GM18526 (cell line): ENCODE measurements around the gene FADS1.
A peak's percentile ranks its signal among the peaks of the same experiment; 100 is the strongest.

Experiments used
- POLR2A ChIP-seq: IDR thresholded peaks from 3 replicates; pipeline ENCODE4 v1.6.1; 2011; ENCODE audit not compliant: insufficient read length; ENCODE audit errors: extremely low read depth

Gene FADS1

DNA sequence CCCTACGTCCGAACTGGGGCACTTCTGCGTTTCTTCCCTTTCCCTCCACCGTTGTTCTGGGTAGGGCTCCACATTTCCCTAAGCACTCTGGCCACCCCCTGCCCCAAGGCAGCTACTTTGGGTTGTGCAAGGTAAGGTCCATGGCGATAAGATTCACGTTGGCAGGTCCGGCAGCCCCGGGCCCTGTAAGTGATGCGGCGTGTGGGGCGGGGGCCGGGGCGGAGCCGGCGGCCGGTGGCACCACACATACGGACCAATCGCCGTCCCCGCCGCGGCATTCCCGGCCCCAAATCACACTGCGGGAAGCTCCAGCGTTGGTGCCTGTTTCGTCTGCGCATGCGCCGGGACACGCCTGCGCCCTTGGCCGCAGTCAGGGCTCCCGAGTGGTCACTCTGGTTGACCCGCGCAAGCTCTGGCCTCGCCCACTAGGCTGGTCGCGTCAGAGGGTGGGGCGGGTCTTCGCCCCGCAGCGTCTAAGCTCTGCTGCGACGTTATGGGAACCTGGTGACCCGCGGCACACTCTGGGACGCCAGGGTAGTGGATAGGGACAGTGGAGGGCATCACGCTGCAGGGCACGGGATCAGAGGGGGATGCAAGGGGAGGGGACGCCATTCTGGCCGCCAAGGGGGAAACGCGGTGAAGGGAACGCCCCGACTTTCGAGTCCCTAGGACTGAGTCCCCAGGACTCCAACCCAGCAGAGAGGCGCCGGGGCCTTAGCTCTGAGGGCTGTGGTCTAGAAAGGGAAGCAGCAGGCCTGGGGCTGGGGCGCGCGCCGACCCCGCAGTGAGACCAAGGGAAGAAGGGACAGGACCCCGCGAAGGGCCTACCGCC lies 1.6 kb downstream of the FADS1 start:
- peak; percentile 78 for TF ChIP-seq POLR2A

DNA sequence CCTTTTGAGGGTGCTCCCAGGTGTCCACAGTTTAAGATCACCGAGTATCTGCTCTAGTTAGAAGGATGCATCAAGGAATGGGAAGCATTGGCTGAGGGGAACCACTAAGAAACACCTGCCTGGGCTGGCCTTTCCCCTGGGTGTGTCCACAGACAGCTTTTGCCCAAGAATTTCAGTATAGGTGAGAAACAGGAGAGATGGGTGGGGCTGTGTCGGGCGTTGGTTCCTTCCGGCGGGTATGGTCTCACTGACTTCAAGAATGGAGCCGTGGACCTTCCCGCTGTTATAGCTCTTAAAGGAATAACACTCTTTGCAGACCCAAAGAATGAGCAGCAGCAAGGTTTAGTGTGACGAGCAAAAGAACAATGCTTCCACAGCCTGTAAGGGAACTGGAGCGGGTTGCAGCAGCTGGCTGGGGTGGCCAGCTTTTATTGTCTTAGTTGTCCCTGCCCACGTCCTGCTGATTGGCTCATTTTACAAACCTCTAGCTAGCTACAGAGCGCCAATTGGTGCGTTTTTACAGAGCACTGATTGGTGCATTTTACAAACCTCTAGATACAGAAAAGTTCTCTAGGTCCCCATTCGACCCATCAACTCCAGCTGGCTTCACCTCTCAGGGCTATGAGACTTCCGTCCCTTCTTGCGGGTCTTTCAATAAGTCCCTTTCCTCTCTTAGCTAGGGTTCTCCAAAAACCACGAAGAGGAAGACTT lies 2.4 kb downstream of the FADS1 start:
- TF ChIP-seq POLR2A = no peak

DNA sequence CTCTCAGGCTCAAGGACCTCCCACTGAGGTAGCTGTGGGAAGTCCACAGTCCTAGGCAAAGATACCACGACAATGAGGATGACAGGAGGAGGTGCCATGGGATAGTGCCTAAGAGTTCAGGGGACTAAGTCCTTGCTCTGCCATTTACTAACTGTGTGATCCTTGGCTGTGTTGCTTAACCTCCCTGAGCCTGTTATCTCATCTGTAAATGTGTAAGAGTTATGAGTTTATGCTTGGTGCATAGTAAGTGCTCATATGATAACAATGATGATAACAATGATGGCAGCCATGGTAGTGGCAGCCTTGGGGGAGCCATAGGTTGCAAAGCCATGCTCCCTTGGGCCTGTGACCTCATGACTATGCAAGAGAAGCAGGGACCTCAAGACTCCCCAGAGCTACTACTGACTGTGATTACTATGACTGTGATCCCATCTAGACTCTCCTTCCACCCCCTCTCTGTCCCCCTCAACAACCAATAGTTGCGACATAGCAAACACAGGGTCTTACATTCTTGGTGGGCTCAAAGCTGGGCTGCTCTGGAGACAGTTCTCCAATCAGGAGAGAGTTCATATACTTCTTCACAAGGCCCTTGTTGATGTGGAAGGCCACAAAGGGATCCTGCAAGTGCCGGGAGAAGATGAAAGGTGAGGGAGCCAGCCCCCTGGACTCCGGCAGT lies 3.9 kb downstream of the FADS1 start:
- TF ChIP-seq POLR2A = no peak

DNA sequence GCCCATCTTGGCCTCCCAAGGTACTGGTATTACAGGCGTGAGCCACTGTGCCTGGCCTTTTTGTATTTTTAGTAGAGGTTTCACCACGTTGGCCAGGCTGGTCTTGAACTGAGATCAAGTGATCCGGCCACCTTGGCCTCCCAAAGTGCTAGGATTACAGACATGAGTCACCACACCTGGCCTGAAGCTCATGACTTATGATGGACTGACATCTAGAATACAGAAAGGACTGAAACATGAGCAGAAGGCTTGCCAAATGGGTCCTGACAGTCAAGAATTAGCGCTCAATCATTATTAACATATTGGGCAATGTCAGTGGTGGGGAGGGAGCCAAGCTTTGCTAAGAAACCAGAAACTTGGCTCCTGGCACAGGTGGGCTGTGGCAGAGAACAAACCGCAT lies 5.0 kb downstream of the FADS1 start:
- TF ChIP-seq POLR2A = no peak

DNA sequence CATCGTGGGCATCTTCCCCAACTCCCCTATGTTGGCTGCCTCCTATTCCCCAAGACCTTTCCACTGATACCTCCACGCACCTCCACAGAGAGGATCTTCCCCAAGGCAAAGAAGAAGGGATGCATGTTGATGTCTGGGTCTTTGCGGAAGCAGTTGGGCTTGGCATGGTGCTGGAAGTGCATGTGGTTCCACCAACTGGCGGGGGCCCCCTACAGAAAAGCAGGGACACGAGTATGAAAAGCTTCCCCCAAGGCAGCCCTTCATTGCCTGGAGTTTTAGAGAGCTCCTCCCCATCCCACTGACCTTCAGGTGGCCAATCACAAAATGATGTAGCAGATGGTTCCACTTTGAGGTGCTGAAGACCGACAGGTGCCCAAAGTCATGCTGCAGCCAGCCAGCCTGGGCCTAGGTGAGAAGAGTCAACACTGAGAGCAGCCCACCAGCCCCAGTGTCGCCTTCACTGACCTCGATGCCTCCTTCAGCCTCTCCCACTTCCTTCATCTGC lies 6.1 kb downstream of the FADS1 start:
- no peak for TF ChIP-seq POLR2A

DNA sequence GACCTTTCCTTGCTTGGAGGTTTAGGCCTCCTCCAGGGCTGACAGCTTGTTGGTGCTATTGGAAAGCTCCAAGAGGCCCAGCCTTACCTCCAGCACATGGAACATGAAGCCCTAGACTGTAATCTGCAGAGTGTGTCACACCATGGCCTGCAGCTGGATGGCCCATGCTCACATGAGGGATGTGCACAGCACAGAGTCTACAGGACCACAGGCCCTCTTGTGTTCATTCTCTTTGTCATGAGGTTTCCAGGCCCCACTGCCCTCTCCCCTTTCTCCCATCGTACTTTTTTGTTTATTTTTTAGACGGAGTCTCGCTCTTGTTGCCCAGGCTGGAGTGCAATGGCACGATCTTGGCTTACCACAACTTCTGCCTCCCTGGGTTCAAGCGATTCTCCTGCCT lies 10.0 kb downstream of the FADS1 start:
- TF ChIP-seq POLR2A = no peak

DNA sequence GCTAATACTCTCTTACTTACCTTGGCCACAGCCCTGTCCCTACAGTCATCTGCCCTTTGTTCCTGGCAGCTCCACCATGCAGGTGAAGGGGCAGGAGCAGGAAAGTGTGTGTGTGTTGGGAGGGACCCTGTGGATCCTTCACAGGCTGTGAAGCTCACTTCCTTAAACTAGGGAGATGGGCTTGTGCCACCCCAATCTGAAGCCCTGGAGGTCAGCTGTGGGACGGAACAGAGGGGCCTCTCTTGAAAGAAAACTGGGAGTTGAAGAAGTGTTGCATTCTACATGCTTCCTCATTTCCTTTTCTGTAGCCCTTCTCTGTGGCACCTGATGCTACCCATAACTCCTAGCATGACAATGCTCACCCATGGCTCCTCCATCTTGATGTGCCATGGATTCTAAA lies 11.7 kb downstream of the FADS1 start:
- no peak for TF ChIP-seq POLR2A

DNA sequence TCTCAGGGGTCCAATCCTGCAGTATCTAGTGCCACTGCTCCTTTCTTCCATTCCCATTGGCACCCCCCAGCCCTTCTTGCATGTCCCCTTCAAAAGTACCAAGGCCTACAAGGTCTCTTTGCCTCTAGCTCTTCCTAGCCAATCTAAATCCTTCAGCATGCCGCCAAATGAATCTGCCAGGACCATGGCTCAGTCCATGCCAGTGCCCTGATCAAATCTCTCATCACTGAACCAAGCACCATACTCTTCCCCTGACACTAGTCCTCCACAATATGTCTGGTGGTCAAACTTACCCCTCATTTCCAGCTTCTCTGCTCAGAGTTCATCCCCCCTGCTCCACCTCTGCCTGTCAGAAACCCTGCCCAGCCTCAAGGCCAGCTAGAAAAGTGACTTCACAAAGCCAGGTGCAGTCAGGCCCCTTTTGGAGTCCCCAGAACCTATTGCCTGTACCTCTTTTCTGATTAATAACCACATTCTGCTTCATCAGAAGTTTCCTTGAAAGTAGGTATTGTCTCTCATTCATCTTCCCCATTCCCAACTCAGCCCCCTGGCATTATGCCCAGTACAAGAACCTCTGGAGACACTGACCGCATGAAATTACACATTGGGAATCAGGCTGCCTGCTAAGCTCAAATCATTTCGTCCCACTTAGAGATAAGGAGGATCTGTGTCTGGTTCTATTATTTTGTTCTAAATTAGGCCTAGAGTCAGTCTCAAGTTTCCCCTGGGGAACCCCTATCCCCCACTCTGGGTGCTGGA lies 12.7 kb downstream of the FADS1 start:
- TF ChIP-seq POLR2A = no peak

DNA sequence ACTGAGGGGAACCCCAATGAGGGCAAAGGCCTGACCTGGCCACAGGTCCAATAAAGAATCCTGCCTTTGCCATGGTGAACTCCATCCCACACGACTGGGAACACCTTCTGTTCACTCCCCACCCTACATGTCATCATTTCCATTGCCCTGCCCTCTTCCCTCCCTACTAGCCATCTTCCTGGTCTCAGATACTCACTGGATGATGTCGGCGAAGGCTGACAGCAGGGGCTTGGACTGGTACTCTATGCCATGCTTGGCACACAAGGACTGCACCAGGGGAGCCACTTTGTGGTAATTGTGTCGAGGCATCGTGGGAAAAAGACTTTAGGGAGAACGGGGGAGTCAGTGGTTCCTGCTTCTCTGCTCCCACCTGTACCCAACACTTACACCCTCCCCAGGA lies 14.2 kb downstream of the FADS1 start:
- no peak for TF ChIP-seq POLR2A

DNA sequence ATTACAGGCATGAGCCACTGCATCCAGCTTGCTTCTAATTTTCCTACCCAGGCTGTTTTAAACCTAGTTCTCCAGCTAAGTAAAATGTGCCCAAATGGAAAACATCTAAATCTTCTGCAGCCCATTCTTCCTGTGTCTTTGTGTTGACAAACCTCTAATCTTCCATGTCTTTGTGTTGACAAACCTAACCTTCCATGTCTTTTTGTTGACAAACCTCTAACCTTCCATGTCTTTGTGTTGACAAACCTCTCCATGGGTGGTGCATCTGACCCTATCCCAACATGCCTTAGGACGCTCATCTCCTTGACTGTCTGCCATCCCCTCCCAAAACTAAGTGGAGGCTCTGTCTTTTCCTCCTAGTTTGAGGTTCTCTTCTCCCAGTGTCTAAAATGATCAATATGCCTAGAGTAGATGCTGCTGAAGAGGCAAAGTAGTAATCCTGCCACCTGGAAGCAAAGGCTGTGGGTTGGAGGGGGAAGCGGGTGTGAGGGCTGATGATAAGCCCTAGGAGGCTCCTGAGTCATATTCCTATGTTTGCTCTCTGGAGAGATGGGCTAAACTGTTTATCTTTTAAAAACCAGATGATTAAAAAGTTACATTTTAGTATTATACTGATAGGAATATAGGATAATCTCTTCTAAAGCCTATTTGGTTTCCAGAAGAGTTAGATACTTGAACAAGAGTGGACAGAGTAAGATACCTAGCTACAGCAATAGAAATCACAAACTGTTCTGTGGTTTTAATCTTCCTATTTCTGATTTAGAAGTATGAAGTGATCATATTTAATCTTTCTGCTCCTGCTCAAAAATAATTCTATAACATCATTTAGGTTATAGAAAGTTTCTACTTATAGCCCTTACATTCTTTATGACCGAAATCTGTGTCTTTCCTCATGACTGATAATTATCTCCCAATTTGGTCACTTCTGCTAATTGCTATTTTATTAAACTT lies 16.2 kb downstream of the FADS1 start:
- no peak for TF ChIP-seq POLR2A

DNA sequence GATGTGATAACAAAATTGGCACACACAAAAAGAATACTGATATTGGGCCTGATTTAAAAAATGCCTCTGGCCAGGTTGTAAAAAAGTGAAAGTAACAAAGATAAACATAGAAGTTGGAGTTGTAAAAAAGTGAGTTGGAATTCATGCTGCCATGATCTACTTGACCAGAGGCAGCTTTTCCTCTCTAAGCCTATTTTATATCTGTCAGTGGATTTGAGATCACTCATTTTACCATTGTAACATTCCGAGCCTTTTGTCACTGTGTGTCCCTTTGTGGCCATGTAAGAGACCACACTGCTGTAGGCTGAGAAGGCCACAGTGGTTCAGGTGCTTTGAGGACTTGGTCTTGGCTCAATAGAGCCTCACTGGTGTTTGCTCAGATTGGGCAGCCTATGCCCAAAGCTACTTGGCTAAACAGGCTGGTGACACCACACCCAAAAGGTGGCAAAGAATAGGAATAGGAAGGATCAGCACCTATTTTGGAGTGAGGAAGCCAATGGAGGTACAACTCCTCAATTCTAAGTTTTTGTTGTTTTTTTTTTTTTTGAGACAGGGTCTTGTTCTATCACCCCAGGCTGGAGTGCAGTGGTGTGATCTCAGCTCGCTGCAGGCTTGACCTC lies 17.0 kb downstream of the FADS1 start:
- TF ChIP-seq POLR2A = no peak

DNA sequence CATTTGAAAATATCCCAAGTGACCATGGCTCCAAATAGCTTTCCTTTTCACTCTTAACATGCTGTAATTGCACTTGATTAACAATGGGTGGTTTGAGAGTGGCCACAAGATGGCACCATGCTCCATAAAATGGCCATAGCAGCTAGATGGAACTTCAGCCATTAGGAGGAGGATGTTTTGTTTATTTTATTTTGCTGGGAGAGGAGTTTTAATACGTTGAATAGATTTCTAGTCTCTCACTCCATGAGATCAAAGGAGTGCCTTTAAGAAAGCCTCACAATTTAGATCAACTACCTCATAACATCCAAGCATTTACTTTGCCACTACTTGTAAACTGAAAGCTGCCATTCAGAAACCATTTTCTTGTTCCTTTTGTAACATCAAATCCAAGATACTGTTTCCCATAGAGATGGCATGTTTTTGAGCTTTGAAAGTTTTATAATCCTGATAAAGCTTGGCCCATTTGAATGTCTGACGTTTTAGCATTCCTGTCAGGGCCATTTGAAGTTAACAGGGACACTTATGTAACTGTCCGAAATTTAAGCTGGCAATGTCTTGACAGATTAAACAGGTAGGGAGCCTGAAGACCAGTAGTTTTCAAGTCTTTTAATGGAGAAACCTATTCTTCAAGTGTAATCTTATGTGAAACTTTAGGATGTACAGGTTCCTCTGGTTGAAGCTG lies 19.4 kb downstream of the FADS1 start:
- TF ChIP-seq POLR2A = no peak
